ENCODE data around the gene CFAP73. TPM values are rescaled to one million over a fixed set of nuclear protein-coding genes. Genes with fewer than 3 reads are reported as not detected.

Gene CFAP73
- polyA plus RNA-seq, 1 donor from 2014 or later = not detected

DNA sequence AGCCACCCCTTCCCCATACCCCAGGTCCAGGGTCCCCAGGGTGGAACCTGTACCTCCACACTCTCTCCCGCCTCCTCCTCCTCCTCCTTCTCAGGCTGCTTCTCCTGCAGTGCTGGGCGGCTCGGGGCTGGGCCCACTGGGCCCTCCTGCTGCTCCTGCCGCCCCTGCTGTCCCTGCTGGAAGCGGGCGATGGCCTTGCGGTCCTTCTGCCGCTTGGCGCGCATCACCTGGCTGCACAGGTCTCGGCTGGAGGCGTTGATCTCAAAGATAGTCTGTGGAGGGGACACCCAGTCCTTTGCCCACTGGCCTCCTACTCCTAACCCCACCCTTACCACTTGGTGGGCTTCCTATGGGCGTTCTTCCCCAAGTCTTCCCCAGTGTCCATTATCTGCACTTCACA lies 14.5 kb downstream of the CFAP73 start:
- Histone ChIP-seq H2AFZ (ENCODE audit: low read depth, low read length) (no peak overlapping the region), H3K36me3 (ENCODE audit: insufficient read depth, low read length) (no peaks in the 10 kb centered on the region), H3K9me2 (ENCODE audit: insufficient read depth, low read length) (no peaks in the 10 kb centered on the region), H3K9ac (ENCODE audit: low read length) (no peak overlapping the region), H4K20me1 (ENCODE audit: insufficient read depth) (no peaks in the 10 kb centered on the region), H3K9me3 (ENCODE audit: low read length) (no peaks in the 10 kb centered on the region), H3K79me2 (replicated peaks; ENCODE audit: insufficient read depth, low read length) (no peaks in the 10 kb centered on the region), H3K27ac (ENCODE audit: low read length) (no peak overlapping the region), H3K27me3 (ENCODE audit: insufficient read depth, low read depth, low read length) (no peaks in the 10 kb centered on the region), H3F3A (ENCODE audit: insufficient read depth, low read length, poor library complexity, severe bottlenecking) (no peaks in the 10 kb centered on the region), H3K4me2 (ENCODE audit: low read length) (no peak overlapping the region), H3K4me3 (ENCODE audit: low read length) (no peak overlapping the region)
- TF ChIP-seq EZH2 (IDR thresholded peaks at IDR 0.05; ENCODE audit: borderline replicate concordance, insufficient read depth, low read length, poor library complexity, severe bottlenecking) (no peak), EP300 (conservative IDR thresholded peaks at IDR 0.05; ENCODE audit: poor library complexity, severe bottlenecking) (no peak), MXI1 (conservative IDR thresholded peaks at IDR 0.05; ENCODE audit: poor library complexity, severe bottlenecking) (no peak), TAF1 (IDR thresholded peaks at IDR 0.05; ENCODE audit: low read depth) (no peak), RAD21 (conservative IDR thresholded peaks at IDR 0.05) (no peak), SMC3 (conservative IDR thresholded peaks at IDR 0.05; ENCODE audit: poor library complexity) (no peak), POLR2AphosphoS5 (IDR thresholded peaks at IDR 0.05) (no peak)
- TF ChIP-seq, protein P1, sequence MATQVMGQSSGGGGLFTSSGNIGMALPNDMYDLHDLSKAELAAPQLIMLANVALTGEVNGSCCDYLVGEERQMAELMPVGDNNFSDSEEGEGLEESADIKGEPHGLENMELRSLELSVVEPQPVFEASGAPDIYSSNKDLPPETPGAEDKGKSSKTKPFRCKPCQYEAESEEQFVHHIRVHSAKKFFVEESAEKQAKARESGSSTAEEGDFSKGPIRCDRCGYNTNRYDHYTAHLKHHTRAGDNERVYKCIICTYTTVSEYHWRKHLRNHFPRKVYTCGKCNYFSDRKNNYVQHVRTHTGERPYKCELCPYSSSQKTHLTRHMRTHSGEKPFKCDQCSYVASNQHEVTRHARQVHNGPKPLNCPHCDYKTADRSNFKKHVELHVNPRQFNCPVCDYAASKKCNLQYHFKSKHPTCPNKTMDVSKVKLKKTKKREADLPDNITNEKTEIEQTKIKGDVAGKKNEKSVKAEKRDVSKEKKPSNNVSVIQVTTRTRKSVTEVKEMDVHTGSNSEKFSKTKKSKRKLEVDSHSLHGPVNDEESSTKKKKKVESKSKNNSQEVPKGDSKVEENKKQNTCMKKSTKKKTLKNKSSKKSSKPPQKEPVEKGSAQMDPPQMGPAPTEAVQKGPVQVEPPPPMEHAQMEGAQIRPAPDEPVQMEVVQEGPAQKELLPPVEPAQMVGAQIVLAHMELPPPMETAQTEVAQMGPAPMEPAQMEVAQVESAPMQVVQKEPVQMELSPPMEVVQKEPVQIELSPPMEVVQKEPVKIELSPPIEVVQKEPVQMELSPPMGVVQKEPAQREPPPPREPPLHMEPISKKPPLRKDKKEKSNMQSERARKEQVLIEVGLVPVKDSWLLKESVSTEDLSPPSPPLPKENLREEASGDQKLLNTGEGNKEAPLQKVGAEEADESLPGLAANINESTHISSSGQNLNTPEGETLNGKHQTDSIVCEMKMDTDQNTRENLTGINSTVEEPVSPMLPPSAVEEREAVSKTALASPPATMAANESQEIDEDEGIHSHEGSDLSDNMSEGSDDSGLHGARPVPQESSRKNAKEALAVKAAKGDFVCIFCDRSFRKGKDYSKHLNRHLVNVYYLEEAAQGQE (IDR thresholded peaks at IDR 0.05; ENCODE audit: borderline replicate concordance) = no peak
- TF ChIP-seq, protein P2, sequence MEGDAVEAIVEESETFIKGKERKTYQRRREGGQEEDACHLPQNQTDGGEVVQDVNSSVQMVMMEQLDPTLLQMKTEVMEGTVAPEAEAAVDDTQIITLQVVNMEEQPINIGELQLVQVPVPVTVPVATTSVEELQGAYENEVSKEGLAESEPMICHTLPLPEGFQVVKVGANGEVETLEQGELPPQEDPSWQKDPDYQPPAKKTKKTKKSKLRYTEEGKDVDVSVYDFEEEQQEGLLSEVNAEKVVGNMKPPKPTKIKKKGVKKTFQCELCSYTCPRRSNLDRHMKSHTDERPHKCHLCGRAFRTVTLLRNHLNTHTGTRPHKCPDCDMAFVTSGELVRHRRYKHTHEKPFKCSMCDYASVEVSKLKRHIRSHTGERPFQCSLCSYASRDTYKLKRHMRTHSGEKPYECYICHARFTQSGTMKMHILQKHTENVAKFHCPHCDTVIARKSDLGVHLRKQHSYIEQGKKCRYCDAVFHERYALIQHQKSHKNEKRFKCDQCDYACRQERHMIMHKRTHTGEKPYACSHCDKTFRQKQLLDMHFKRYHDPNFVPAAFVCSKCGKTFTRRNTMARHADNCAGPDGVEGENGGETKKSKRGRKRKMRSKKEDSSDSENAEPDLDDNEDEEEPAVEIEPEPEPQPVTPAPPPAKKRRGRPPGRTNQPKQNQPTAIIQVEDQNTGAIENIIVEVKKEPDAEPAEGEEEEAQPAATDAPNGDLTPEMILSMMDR (IDR thresholded peaks at IDR 0.05; ENCODE audit: poor library complexity, severe bottlenecking) = no peak

DNA sequence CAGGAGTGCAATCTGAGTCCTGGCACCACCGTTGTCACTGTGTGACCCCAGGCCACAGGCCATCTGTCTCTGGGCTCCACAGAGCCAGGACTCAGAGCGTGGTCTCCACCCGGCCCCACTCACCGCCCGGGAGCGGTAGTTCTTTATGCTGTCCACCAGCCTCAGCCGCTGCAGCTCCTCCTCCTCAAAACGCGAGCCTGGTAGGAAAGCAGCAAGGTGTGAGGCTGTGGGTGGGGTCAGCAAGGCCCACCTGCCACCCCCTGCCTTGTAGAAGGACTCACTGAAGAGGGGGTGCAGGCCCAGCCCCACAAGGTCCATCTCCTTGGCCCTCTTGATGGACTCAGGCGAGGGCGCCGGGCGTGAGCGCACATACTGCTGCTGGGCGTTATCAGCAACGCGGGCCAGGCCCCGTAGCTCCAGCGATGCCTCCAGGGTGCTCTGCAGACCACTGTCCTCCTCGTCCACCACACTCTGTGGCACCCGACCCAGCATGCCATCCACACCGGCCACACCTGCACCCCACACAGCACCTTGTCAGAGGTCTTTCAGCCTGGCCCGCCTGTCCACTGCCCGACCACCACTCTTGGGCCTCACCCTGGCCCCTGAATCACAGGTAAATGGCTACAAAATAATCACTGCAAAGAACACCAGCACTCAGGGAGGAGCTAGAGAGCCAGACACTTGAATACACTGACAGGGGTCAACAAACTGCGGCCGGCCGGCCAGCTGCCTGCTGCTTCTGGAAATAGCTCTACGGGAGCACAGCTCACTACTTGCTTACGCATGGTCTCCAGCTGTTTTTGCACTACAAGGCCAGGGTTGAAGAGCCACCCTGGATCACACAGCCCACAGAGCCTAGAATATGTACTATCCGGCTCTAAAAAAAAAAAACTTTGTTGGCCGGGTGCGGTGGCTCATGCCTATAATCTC lies 16.3 kb downstream of the CFAP73 start:
- no peaks in the 10 kb centered on the region for H3K9me2 ChIP-seq (ENCODE audit: insufficient read depth, low read length)
- H3K4me3 ChIP-seq (ENCODE audit: low read length) = no peak overlapping the region
- H3K36me3 ChIP-seq (ENCODE audit: insufficient read depth, low read length) = peaks cover under 1% of the 10 kb centered on the region
- H3K27ac ChIP-seq (ENCODE audit: low read length) = no peak overlapping the region
- no peaks in the 10 kb centered on the region for H4K20me1 ChIP-seq (ENCODE audit: insufficient read depth)
- H2AFZ ChIP-seq (ENCODE audit: low read depth, low read length) = no peak overlapping the region
- TF ChIP-seq, protein P1 (IDR thresholded peaks at IDR 0.05; ENCODE audit: borderline replicate concordance) = no peak
- TF ChIP-seq, protein P2 (IDR thresholded peaks at IDR 0.05; ENCODE audit: poor library complexity, severe bottlenecking) = no peak
- TF ChIP-seq MXI1 (conservative IDR thresholded peaks at IDR 0.05; ENCODE audit: poor library complexity, severe bottlenecking) (no peak), POLR2AphosphoS5 (IDR thresholded peaks at IDR 0.05) (no peak), EZH2 (IDR thresholded peaks at IDR 0.05; ENCODE audit: borderline replicate concordance, insufficient read depth, low read length, poor library complexity, severe bottlenecking) (no peak), SMC3 (conservative IDR thresholded peaks at IDR 0.05; ENCODE audit: poor library complexity) (no peak), EP300 (conservative IDR thresholded peaks at IDR 0.05; ENCODE audit: poor library complexity, severe bottlenecking) (no peak), TAF1 (IDR thresholded peaks at IDR 0.05; ENCODE audit: low read depth) (no peak), RAD21 (conservative IDR thresholded peaks at IDR 0.05) (no peak)
- no peaks in the 10 kb centered on the region for H3K9me3 ChIP-seq (ENCODE audit: low read length)
- H3K4me2 ChIP-seq (ENCODE audit: low read length) = no peak overlapping the region
- no peaks in the 10 kb centered on the region for H3F3A ChIP-seq (ENCODE audit: insufficient read depth, low read length, poor library complexity, severe bottlenecking)
- no peaks in the 10 kb centered on the region for H3K79me2 ChIP-seq (replicated peaks; ENCODE audit: insufficient read depth, low read length)
- H3K27me3 ChIP-seq (ENCODE audit: insufficient read depth, low read depth, low read length) = no peaks in the 10 kb centered on the region
- H3K9ac ChIP-seq (ENCODE audit: low read length) = no peak overlapping the region

All from neural cell (in vitro differentiated cells).